Activated naive CD4-positive, alpha-beta T cell treated with anti-CD3 and anti-CD28 coated beads, Interleukin-2, amount 50 U/mL, for 24 hours (primary cell): ENCODE results near the gene CHPF2.

Source experiments
- H3K27ac Mint-ChIP-seq: one replicate; pipeline ENCODE4 v1.8.0; 2021; ENCODE audit warnings: mild to moderate bottlenecking, mixed read lengths
- H3K27me3 Mint-ChIP-seq: one replicate; pipeline ENCODE4 v1.8.0; 2021; ENCODE audit warnings: mixed read lengths
- H3K36me3 Mint-ChIP-seq: one replicate; pipeline ENCODE4 v1.8.0; 2021; ENCODE audit warnings: mixed read lengths
- H3K4me1 Mint-ChIP-seq: one replicate; pipeline ENCODE4 v1.8.0; 2021; ENCODE audit warnings: mixed read lengths
- H3K4me3 Mint-ChIP-seq: one replicate; pipeline ENCODE4 v1.8.0; 2021; ENCODE audit warnings: mild to moderate bottlenecking, mixed read lengths
- H3K9me3 Mint-ChIP-seq: one replicate; pipeline ENCODE4 v1.8.0; 2021; ENCODE audit warnings: mixed read lengths

The CHPF2 gene

GRCh38 chr7:151215396-151215795 lies 16.9 kb upstream of the CHPF2 start:
- peaks cover 24% of the 10 kb centered on the region for H3K36me3 Mint-ChIP-seq
- no peak overlapping the region for H3K27ac Mint-ChIP-seq
- H3K4me3 Mint-ChIP-seq, result no peak overlapping the region
- H3K4me1 Mint-ChIP-seq, result no peaks in the 10 kb centered on the region
- no peaks in the 10 kb centered on the region for H3K27me3 Mint-ChIP-seq
- no peaks in the 10 kb centered on the region for H3K9me3 Mint-ChIP-seq

- Mint-ChIP-seq H3K4me1 (peaks cover 3% of the 10 kb centered on the region), H3K9me3 (no peaks in the 10 kb centered on the region), H3K4me3 (no peak overlapping the region), H3K27me3 (no peaks in the 10 kb centered on the region), H3K36me3 (peaks cover 27% of the 10 kb centered on the region), H3K27ac (no peak overlapping the region)
Observed at GRCh38 chr7:151218170-151218569, 14.1 kb upstream of the CHPF2 start.

GRCh38 chr7:151223728-151224127 lies 8.6 kb upstream of the CHPF2 start:
- H3K27ac Mint-ChIP-seq, result no peak overlapping the region
- peaks cover 44% of the 10 kb centered on the region for H3K4me1 Mint-ChIP-seq
- H3K4me3 Mint-ChIP-seq, result no peak overlapping the region
- H3K9me3 Mint-ChIP-seq, result no peaks in the 10 kb centered on the region
- peaks cover 37% of the 10 kb centered on the region for H3K36me3 Mint-ChIP-seq
- no peaks in the 10 kb centered on the region for H3K27me3 Mint-ChIP-seq

- H3K27ac Mint-ChIP-seq, result peak overlapping the region; percentile 98
- H3K4me1 Mint-ChIP-seq, result peaks cover 45% of the 10 kb centered on the region
- no peaks in the 10 kb centered on the region for H3K27me3 Mint-ChIP-seq
- H3K4me3 Mint-ChIP-seq, result peak overlapping the region; percentile 100
- no peaks in the 10 kb centered on the region for H3K9me3 Mint-ChIP-seq
- peaks cover 33% of the 10 kb centered on the region for H3K36me3 Mint-ChIP-seq
Observed at GRCh38 chr7:151225948-151226510, 6.3 kb upstream of the CHPF2 start.

GRCh38 chr7:151226560-151226874 lies 5.8 kb upstream of the CHPF2 start:
- Mint-ChIP-seq H3K36me3 (peaks cover 33% of the 10 kb centered on the region), H3K27ac (peak overlapping the region; percentile 98), H3K9me3 (no peaks in the 10 kb centered on the region), H3K4me3 (peak overlapping the region; percentile 100), H3K4me1 (peaks cover 49% of the 10 kb centered on the region), H3K27me3 (no peaks in the 10 kb centered on the region)

DNA sequence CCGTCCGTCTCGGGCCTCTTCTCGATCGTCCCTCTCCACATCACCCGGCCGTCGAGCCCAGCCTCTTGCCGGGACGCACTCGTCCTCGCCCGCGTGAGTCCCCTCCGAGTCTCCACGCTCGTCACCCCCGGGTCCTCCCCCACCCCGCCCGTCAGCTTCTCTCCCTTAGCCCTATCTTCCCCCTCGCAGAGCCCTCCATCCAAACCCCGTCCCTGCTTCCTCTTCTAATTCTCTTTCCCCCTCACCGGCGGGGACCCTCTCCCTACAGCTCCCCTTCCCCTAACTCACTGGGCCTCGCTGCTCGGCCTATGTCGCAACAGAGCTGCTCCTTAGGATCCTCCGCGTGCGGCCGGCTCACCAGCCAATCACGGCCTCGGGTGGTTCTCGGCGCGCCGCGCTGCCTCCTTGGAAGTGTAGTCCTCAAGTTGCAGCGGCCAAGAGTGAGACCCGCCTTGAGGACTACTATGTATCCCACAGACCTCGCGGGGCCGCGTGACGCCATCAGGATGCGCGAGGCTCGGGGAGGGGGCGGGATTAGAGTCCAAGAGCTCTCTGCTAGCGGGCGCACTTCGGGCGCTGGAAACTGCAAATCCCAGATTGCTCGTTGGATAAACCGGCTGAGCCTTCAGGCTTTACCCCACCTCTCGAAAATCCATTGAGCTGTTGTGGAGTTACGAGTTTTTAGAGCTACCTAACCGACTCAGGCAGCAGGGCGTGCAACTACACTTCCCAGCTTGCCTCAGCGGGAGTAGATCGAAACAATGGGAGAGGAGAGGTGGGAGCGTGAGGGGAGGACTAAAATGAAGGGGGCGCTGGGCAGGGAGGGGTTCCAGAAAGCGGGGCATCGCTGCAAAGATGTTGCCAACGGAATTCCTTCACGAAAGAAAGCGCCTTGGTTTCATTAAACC lies 5.2 kb upstream of the CHPF2 start, which contains the start of gene ABCF2:
Gene ABCF2, minus strand, starts transcription at position 331 of the 908 bp plus-strand sequence. CDS start 747 bp downstream, outside the sequence.
- Mint-ChIP-seq H3K36me3 (peaks cover 33% of the 10 kb centered on the region), H3K27ac (peak within 1 kb of the TSS; percentile 98), H3K4me1 (peaks cover 55% of the 10 kb centered on the region), H3K4me3 (peak within 1 kb of the TSS; percentile 100), H3K27me3 (no peaks in the 10 kb centered on the region), H3K9me3 (no peaks in the 10 kb centered on the region)

DNA sequence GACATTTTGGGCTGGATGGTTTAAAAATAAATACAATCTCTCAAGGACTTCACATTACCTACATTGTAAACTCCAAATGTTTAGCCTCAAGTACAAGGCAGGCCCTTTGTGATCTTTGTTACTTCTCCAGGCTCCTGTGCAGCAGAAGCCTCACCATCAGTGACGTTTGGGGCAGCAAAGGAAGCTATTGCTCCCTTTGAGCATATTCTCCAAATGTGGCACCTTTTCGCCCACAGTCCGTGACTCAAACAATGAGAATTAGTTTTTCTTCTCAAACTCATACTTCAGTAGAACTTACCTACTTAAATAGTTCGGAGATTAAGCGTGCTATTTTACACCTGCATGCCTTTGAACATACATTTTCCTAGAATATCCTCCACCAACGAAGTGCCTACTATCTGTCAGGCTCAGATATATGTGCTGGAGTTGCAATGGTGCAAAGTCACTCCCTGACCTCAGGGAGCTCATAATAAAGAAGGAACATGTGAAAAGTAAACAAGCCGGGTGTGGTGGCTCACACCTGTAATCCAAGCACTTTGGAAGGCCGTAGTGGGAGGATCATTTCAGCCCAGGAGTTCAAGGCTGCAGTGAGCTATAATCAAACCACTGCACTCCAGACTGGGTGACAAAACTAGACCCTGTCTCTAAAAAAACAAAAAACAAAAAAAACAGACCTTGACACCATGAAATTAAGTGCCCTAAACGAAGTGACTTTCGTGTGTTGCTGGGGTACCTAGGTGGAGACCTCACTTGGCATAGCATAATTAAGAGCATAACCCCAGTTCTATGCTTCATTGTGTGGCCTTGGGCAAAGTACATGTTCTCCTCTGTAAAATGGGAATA lies 4.0 kb upstream of the CHPF2 start:
- Mint-ChIP-seq H3K4me1 (peaks cover 57% of the 10 kb centered on the region), H3K9me3 (no peaks in the 10 kb centered on the region), H3K27ac (peak overlapping the region; percentile 71), H3K36me3 (peaks cover 28% of the 10 kb centered on the region), H3K4me3 (peak overlapping the region; percentile 100), H3K27me3 (no peaks in the 10 kb centered on the region)

DNA sequence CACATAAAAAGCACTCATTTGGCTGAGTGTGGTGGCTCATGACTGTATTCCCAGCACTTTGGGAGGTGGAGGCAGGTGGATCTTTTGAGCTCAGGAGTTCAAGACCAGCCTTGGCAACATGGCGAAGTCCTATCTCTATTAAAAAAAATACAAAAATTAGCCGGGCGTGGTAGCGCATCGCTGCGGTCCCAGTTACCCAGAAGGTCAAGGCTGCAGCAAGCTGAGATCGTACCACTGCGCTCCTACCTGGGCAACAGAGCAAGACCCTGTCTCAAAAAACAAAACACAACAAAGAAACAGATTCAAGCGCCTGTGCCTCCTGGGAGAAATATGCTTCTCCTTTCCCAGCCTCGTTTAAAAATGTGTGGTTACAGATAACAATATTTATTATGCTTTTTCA lies 3.0 kb upstream of the CHPF2 start:
- no peak overlapping the region for H3K27ac Mint-ChIP-seq
- peaks cover 62% of the 10 kb centered on the region for H3K4me1 Mint-ChIP-seq
- H3K4me3 Mint-ChIP-seq, result no peak overlapping the region
- no peaks in the 10 kb centered on the region for H3K9me3 Mint-ChIP-seq
- H3K27me3 Mint-ChIP-seq, result no peaks in the 10 kb centered on the region
- peaks cover 24% of the 10 kb centered on the region for H3K36me3 Mint-ChIP-seq

DNA sequence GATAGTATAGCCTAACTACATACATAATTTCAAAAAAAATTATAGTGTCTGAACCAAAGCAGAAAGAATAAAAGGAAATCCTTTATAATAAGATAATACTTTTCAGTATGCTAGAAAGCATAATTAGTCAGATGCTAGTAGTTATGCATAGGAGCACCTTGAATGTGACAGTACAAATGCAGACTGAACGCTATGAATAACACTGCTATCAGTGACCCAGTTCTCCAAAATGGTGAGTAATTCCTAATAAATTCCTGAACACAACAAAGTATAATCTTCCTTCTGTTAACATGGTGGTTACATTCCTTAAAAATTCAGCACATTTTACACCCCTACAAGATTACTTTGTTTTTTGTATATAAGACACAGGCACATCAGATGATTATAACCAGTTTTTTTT lies 1.2 kb upstream of the CHPF2 start:
- peak overlapping the region; percentile 58 for H3K4me3 Mint-ChIP-seq
- peaks cover 54% of the 10 kb centered on the region for H3K4me1 Mint-ChIP-seq
- no peaks in the 10 kb centered on the region for H3K27me3 Mint-ChIP-seq
- H3K9me3 Mint-ChIP-seq, result no peaks in the 10 kb centered on the region
- H3K36me3 Mint-ChIP-seq, result peaks cover 10% of the 10 kb centered on the region
- no peak overlapping the region for H3K27ac Mint-ChIP-seq

DNA sequence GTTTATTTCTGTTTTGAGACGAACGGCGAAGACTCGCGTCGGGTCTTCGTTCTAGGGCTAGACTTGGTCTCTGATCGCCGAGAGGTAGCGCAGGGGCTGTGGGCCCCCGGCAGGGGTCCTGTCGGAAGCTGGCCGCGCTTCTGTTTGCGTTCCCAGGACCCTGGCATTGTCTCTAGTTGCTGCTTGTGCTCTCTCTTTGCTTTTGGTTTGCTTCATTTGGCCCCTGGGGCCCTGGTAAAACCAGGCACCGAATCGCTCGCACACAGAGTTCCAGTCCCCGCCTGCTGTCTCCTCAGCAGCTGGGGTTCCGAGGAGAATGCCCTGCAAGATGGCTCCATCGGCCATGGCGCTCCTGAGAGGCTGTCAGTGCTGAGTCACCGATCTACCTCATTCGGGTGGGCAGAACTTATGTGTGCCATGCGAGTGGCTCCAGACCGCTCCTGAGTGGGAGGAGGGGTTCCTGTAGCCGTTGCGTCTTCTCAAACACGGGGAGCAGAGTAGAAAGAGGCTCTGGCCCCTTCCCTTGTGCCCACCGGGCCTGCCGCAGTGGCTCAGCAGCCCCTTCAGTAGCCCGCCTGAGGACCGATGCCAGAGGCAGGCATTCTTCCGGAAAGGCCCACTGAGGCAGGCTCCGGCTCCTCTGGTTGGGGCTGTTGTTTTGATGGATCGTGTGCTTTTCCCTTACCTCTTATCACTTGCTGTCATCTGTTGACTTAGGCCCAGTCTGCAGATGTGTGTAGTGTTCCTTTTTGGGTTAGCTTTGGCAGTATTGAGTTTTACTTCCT lies 826 bp downstream of the CHPF2 start:
- no peaks in the 10 kb centered on the region for H3K9me3 Mint-ChIP-seq

DNA sequence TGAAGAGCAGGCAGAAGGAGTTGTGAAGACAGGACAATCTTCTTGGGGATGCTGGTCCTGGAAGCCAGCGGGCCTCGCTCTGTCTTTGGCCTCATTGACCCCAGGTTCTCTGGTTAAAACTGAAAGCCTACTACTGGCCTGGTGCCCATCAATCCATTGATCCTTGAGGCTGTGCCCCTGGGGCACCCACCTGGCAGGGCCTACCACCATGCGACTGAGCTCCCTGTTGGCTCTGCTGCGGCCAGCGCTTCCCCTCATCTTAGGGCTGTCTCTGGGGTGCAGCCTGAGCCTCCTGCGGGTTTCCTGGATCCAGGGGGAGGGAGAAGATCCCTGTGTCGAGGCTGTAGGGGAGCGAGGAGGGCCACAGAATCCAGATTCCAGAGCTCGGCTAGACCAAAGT lies 1.5 kb downstream of the CHPF2 start:
- Mint-ChIP-seq H3K27ac (peak overlapping the region; percentile 99), H3K36me3 (peaks cover 4% of the 10 kb centered on the region), H3K4me3 (peak overlapping the region; percentile 100), H3K4me1 (peaks cover 35% of the 10 kb centered on the region), H3K9me3 (no peaks in the 10 kb centered on the region), H3K27me3 (no peaks in the 10 kb centered on the region)

More for the DNA sequence above, 826 bp downstream of the CHPF2 start:
- no peaks in the 10 kb centered on the region for H3K27me3 Mint-ChIP-seq
- H3K27ac Mint-ChIP-seq, result peak overlapping the region; percentile 99
- H3K36me3 Mint-ChIP-seq, result peaks cover 4% of the 10 kb centered on the region
- H3K4me3 Mint-ChIP-seq, result peak overlapping the region; percentile 100
- H3K4me1 Mint-ChIP-seq, result peaks cover 36% of the 10 kb centered on the region

DNA sequence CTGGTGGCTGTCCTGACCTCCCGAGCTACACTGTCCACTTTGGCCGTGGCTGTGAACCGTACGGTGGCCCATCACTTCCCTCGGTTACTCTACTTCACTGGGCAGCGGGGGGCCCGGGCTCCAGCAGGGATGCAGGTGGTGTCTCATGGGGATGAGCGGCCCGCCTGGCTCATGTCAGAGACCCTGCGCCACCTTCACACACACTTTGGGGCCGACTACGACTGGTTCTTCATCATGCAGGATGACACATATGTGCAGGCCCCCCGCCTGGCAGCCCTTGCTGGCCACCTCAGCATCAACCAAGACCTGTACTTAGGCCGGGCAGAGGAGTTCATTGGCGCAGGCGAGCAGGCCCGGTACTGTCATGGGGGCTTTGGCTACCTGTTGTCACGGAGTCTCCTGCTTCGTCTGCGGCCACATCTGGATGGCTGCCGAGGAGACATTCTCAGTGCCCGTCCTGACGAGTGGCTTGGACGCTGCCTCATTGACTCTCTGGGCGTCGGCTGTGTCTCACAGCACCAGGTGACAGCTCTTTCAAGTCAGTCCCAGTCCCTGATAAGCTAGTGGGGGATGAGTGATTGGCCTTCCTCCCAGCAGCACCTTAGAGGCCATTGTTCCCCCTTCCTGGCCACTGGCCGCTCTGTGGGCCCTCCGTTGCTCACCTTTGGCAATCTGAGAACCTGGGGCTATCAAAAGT lies 3.0 kb downstream of the CHPF2 start:
- H3K9me3 Mint-ChIP-seq, result no peaks in the 10 kb centered on the region
- no peak overlapping the region for H3K27ac Mint-ChIP-seq
- H3K4me1 Mint-ChIP-seq, result peaks cover 35% of the 10 kb centered on the region
- no peaks in the 10 kb centered on the region for H3K27me3 Mint-ChIP-seq
- H3K4me3 Mint-ChIP-seq, result peak overlapping the region; percentile 30
- peaks cover 4% of the 10 kb centered on the region for H3K36me3 Mint-ChIP-seq

GRCh38 chr7:151236406-151236805 lies 4.1 kb downstream of the CHPF2 start:
- Mint-ChIP-seq H3K4me3 (no peak overlapping the region), H3K27ac (no peak overlapping the region)

GRCh38 chr7:151237244-151238189 lies 5.2 kb downstream of the CHPF2 start:
- Mint-ChIP-seq H3K27me3 (no peaks in the 10 kb centered on the region), H3K9me3 (no peaks in the 10 kb centered on the region), H3K4me1 (peaks cover 26% of the 10 kb centered on the region), H3K36me3 (peaks cover 4% of the 10 kb centered on the region), H3K4me3 (no peak overlapping the region), H3K27ac (no peak overlapping the region)

More at GRCh38 chr7:151236406-151236805, 4.1 kb downstream of the CHPF2 start:
- peaks cover 33% of the 10 kb centered on the region for H3K4me1 Mint-ChIP-seq
- H3K27me3 Mint-ChIP-seq, result no peaks in the 10 kb centered on the region
- H3K9me3 Mint-ChIP-seq, result no peaks in the 10 kb centered on the region
- H3K36me3 Mint-ChIP-seq, result peaks cover 4% of the 10 kb centered on the region
